Kidney glomerular epithelial cell (primary cell): Measurements from ENCODE around the gene TEC.
"Not testable (repeated sequence)": the region's sequence is repeated elsewhere in the genome, so short reads cannot be mapped to it uniquely, and the experiment has no call there.

ENCODE experiments used
- DNase-seq: peaks from one replicate; lab custom pipeline; 2025; lab: John Stamatoyannopoulos, UW

Gene TEC

GRCh38 chr4:48268956-48269860, at the start of gene TEC:
Gene TEC, minus strand, starts transcription at chr4:48269838. Its CDS starts 41,224 bp downstream, at chr4:48228614.
- DNase-seq, result peak; percentile 17

GRCh38 chr4:48315728-48316630, 46.3 kb upstream of the TEC start:
- DNase-seq, result peak; percentile 35

- DNase-seq, result not testable (repeated sequence)
Measured at GRCh38 chr4:48314746-48315145, 45.1 kb upstream of the TEC start.

- DNase-seq, result no peak
Measured at GRCh38 chr4:48311896-48312295, 42.3 kb upstream of the TEC start.

- no peak for DNase-seq
Measured at GRCh38 chr4:48308901-48309300, 39.3 kb upstream of the TEC start.

- no peak for DNase-seq
Measured at GRCh38 chr4:48307528-48307927, 37.9 kb upstream of the TEC start.

GRCh38 chr4:48305508-48305907, 35.9 kb upstream of the TEC start:
- DNase-seq, result no peak

- DNase-seq, result no peak
Measured at GRCh38 chr4:48300004-48300403, 30.4 kb upstream of the TEC start.

- no peak for DNase-seq
Measured at GRCh38 chr4:48299560-48299959, 29.9 kb upstream of the TEC start.

GRCh38 chr4:48297256-48297846, 27.7 kb upstream of the TEC start:
- DNase-seq, result no peak

- DNase-seq, result no peak
Measured at GRCh38 chr4:48296365-48296764, 26.7 kb upstream of the TEC start.

GRCh38 chr4:48295116-48295515, 25.5 kb upstream of the TEC start:
- DNase-seq, result no peak

GRCh38 chr4:48292218-48292790, 22.7 kb upstream of the TEC start:
- not testable (repeated sequence) for DNase-seq

GRCh38 chr4:48290146-48290772, 20.6 kb upstream of the TEC start:
- DNase-seq, result peak; percentile 23

- not testable (repeated sequence) for DNase-seq
Measured at GRCh38 chr4:48286060-48286459, 16.4 kb upstream of the TEC start.

GRCh38 chr4:48285640-48286039, 16.0 kb upstream of the TEC start:
- not testable (repeated sequence) for DNase-seq

GRCh38 chr4:48275686-48276085, 6.0 kb upstream of the TEC start:
- DNase-seq, result no peak

GRCh38 chr4:48275247-48275646, 5.6 kb upstream of the TEC start:
- no peak for DNase-seq

- no peak for DNase-seq
Measured at GRCh38 chr4:48271626-48272025, 2.0 kb upstream of the TEC start.

GRCh38 chr4:48270951-48271473, 1.4 kb upstream of the TEC start:
- no peak for DNase-seq

- no peak for DNase-seq
Measured at GRCh38 chr4:48270523-48270897, 872 bp upstream of the TEC start.
